ENCODE data around the gene OOSP4B.

DNA sequence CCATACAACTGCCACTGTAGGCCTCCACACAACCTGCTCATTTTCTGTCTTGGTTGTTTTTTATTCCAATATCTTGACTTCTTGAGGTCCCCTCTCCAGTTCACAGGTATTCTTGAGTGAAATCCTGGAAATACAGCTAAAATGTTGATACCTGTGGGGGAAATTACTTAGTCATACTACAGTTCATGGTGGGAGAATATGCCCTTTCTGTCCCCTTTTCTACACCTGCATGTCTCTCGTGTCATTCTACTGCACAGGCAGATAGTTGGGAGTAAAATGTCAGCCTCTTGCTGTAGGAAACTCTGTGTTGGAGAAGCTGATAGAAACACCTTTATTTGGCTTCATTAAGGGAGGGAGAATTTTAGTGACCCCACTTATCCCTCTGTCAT lies 48.6 kb upstream of the OOSP4B start:
- TF ChIP-seq, protein P1, sequence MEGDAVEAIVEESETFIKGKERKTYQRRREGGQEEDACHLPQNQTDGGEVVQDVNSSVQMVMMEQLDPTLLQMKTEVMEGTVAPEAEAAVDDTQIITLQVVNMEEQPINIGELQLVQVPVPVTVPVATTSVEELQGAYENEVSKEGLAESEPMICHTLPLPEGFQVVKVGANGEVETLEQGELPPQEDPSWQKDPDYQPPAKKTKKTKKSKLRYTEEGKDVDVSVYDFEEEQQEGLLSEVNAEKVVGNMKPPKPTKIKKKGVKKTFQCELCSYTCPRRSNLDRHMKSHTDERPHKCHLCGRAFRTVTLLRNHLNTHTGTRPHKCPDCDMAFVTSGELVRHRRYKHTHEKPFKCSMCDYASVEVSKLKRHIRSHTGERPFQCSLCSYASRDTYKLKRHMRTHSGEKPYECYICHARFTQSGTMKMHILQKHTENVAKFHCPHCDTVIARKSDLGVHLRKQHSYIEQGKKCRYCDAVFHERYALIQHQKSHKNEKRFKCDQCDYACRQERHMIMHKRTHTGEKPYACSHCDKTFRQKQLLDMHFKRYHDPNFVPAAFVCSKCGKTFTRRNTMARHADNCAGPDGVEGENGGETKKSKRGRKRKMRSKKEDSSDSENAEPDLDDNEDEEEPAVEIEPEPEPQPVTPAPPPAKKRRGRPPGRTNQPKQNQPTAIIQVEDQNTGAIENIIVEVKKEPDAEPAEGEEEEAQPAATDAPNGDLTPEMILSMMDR (IDR thresholded peaks at IDR 0.05; ENCODE audit: insufficient read depth, low read depth, low read length) = no peak
- TF ChIP-seq EZH2 (IDR thresholded peaks at IDR 0.05; ENCODE audit: insufficient read depth, low read length) = no peak

All from astrocyte (in vitro differentiated cells and primary cell).